Epithelial cell of proximal tubule (primary cell): ENCODE measurements around the gene MAPK8. TPM values are rescaled to one million over a fixed set of nuclear protein-coding genes. Genes with fewer than 3 reads are reported as not detected.
"Not testable (repeated sequence)": the region's sequence is repeated elsewhere in the genome, so short reads cannot be mapped to it uniquely, and the experiment has no call there.

ENCODE experiments used
- DNase-seq: peaks from one replicate; pipeline ENCODE4 v3.0.0-alpha.2; 2011; ENCODE audit warnings: low read depth
- H3K4me3 ChIP-seq: 2 replicates; pipeline ENCODE4 v1.5.1; 2011; ENCODE audit warnings: low read depth, mild to moderate bottlenecking, low read length
- CTCF ChIP-seq: conservative IDR thresholded peaks from 2 replicates; pipeline ENCODE4 v1.5.1; 2012; ENCODE audit warnings: low read depth, mild to moderate bottlenecking, low read length
- total RNA-seq: library from RNA; depleted of rRNA; stranded (reverse); fragments of >200 nt; gene quantifications from 2 replicates; pipeline ENCODE4 v1.2.3, GENCODE V29; 2015

Gene MAPK8
- total RNA-seq, 1 donor from 2014 or later = 59.4 TPM

DNA sequence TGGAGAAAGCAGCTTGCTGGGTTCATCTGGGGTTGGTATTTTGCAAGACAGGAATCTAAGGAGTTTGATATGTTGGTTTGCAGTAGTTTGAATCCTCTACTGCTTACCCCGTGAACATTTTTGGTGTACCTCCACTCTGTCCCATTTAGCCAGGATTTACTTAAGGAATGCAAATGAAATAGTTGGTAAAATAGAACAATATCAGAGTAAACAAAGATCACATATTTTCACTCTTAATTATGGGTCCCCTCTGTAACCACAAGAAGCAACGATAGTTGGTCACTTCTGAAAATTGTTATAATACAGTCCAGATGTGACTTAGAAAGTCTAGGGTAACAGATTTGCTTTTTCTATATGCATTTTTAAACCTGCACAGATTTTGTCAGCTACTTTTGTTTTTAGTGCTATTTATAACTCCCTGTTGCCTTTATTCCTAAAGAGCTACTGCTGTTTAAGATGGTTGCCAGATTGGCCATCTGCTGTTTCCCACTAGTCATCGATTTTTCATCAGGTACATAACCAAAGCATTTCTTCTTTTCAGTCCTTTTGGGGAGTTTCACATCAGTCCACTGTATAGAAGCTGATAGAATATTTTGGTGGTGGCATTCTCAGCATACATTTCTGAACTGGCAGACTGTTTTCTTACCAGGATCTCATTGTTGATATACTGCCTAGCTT lies 37.6 kb downstream of the MAPK8 start:
- H3K4me3 ChIP-seq = no peak overlapping the region
- no peak for TF ChIP-seq CTCF
- no peak for DNase-seq

- not testable (repeated sequence) for H3K4me3 ChIP-seq, DNase-seq
Measured at GRCh38 chr10:48346248-48346647, 39.8 kb downstream of the MAPK8 start.

DNA sequence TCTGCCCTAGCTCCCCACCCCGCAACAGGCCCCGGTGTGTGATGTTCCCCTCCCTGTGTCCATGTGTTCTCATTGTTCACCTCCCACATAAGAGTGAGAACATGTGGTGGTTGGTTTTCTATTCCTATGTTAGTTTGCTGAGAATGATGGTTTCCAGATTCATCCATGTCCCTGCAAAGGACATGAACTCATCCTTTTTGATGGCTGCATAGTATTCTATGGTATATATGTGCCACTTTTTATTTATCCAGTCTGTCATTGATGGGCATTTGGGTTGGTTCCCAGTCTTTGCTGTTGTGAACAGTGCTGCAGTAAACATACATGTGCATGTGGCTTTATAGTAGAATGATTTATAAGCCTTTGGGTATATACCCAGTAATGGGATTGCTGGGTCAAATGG lies 41.1 kb downstream of the MAPK8 start:
- H3K4me3 ChIP-seq, DNase-seq: not testable (repeated sequence)

GRCh38 chr10:48347943-48348342 lies 41.5 kb downstream of the MAPK8 start:
- H3K4me3 ChIP-seq, DNase-seq: not testable (repeated sequence)

DNA sequence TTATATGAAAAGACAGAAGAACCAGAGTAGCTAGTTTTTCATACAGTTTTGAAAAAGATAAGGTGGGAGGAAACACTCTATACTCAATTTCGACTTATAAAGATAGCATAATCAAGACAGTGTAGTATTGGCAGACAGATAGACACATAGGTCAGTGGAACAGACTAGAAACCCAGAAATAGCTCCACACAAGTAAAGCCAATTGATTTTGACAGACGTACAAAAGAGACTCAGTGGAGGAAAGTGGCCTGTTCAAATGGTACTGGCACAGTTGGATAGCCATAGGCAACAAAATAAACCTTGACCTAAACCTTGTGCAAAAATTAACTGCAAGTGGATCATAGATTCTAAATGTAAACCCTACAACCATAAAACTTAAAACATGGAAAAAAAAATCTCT lies 46.8 kb downstream of the MAPK8 start:
- H3K4me3 ChIP-seq = no peak overlapping the region
- TF ChIP-seq CTCF = no peak
- DNase-seq = no peak

GRCh38 chr10:48357631-48358030 lies 51.2 kb downstream of the MAPK8 start:
- no peak for TF ChIP-seq CTCF
- H3K4me3 ChIP-seq = no peak overlapping the region
- DNase-seq = no peak

- no peak overlapping the region for H3K4me3 ChIP-seq
- TF ChIP-seq CTCF = no peak
- no peak for DNase-seq
Measured at GRCh38 chr10:48358162-48358561, 51.7 kb downstream of the MAPK8 start.

GRCh38 chr10:48358838-48359237 lies 52.4 kb downstream of the MAPK8 start:
- DNase-seq = no peak
- TF ChIP-seq CTCF = no peak
- H3K4me3 ChIP-seq = no peak overlapping the region

DNA sequence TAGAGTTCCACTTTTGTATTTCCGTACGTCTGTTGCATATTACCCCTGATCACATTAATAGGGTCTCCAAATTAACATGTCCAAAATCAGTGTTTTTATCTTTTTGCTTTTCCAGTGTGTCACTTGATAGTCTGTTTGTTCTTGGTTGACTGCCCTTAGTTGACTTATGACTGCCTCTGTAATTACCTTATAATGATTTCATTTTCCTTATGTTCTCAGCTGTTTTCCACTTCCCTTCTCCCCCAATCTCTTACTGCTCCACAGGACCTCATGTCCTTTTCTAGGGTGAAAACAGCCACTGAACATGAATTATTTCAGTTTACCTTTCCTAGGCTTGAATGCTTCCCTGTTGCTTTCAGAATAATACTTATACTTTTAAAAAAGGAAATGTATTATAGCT lies 54.7 kb downstream of the MAPK8 start:
- DNase-seq = no peak
- no peak for TF ChIP-seq CTCF
- no peak overlapping the region for H3K4me3 ChIP-seq
